ACC112 (cell line): ENCODE results near the gene ALPK1.
"Not testable (repeated sequence)": the region's sequence is repeated elsewhere in the genome, so short reads cannot be mapped to it uniquely, and the experiment has no call there.

Experiments
- H2AFZ ChIP-seq: fragments of 200-600 bp; sonication (generic); one replicate; pipeline ENCODE4 v1.6.0; 2017; ENCODE audit warnings: antibody characterized with exemption, low read length; ENCODE audit not compliant: unreplicated experiment
- H3K27ac ChIP-seq: fragments of 200-600 bp; sonication (generic); 2 replicates; pipeline ENCODE4 v1.5.1; 2014; ENCODE audit warnings: low read depth, mild to moderate bottlenecking, antibody characterized with exemption, low read length, moderate library complexity
- H3K27me3 ChIP-seq: fragments of 200-600 bp; sonication (generic); 2 replicates; pipeline ENCODE4 v1.6.1; 2014; ENCODE audit warnings: mild to moderate bottlenecking, antibody characterized with exemption, low read length, moderate library complexity, mixed read lengths; ENCODE audit not compliant: insufficient read depth
- H3K36me3 ChIP-seq: fragments of 200-600 bp; sonication (generic); 2 replicates; pipeline ENCODE4 v1.6.1; 2016; ENCODE audit warnings: mild to moderate bottlenecking, antibody characterized with exemption, low read length, moderate library complexity, mixed read lengths; ENCODE audit not compliant: insufficient read depth
- H3K4me1 ChIP-seq: fragments of 200-600 bp; sonication (generic); one replicate; pipeline ENCODE4 v1.6.1; 2016; ENCODE audit warnings: low read length, mixed read lengths; ENCODE audit not compliant: insufficient read depth, unreplicated experiment, control insufficient read depth
- H3K4me3 ChIP-seq: fragments of 200-600 bp; sonication (generic); 2 replicates; pipeline ENCODE4 v1.5.1; 2014; ENCODE audit warnings: mild to moderate bottlenecking, low read depth, low read length
- H3K79me2 ChIP-seq: fragments of 200-600 bp; sonication (generic); one replicate; pipeline ENCODE4 v1.6.0; 2016; ENCODE audit warnings: low read length; ENCODE audit not compliant: control insufficient read depth, unreplicated experiment, insufficient read depth

Gene ALPK1

DNA sequence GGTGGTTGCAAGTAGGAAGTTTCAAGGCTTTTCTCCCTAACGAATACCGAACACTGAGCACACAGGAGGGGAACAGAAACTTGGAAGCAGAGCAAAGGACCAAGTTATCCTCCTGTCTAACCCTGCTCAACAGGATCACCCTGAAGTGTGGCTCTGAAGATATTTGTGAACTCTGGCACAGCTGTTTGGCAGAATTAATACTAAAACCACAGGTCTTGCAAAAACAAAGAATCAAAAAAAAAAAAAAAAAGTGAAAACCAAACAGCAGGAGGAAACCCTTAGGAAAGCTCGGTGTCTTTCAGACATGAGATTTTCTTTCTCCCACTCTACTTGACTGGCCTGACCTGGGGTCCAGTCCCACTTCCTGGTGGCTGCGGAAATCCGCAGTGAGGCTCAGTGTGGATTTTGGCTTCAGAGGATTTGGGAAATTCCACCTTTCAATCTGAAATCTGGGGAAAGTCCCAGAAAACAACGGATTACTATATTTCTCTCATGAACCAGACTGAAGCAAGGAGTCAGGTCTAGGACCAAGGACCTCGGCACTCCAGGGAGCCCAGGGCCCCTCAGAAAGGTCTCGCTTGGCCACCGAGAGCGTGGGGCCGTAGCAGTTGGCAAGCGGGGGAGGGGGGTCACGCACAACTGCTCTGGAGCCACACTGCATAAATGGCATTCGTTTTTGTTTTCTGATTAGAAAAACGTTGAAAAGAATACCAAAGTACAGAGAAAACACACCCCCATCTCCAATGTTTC, 12.3 kb upstream of the ALPK1 start:
- Histone ChIP-seq H3K27me3 (no peaks in the 10 kb centered on the region), H3K79me2 (peaks cover 24% of the 10 kb centered on the region), H3K27ac (peak overlapping the region; percentile 16; the same call in 1 of the 2 replicates), H3K36me3 (no peaks in the 10 kb centered on the region), H2AFZ (peak overlapping the region; percentile 96), H3K4me3 (peak overlapping the region; percentile 91), H3K4me1 (no peaks in the 10 kb centered on the region)

DNA sequence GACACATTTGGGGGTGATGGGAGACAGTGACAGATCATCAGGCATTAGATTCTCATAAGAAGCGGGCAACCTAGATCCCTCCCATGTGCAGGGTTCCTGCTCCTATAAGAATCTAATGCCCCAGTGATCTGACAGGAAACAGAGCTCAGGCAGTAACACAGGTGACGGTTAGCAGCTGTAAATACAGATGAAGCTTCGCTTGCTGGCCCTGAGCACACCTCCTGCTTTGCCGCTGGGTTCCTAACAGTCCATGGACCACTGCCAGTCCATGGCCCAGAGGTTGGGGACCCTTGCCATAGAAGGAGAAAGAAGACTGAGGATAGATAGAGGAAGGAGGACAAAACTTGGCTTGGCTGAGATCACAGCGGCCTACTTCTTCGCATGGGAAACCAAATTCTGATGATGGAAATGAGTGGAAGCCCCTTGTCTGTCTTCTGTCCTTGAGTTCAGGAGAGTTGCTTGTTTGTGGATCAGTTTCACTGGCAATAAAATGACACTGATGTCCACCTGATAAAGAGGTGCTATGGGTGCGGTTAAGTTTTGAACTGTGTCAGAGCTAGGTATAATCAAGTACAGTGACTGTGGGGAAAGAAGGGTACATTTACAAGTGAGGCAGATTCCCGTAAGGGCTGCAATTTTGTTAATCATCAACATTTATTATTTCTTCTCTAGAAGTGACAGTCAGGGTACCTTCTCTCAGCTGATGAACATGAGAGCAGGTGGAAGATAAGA, 9.7 kb upstream of the ALPK1 start:
- H3K27me3 ChIP-seq, result no peaks in the 10 kb centered on the region
- no peak overlapping the region for H3K27ac ChIP-seq
- H3K79me2 ChIP-seq, result peaks cover 24% of the 10 kb centered on the region
- no peaks in the 10 kb centered on the region for H3K36me3 ChIP-seq
- H2AFZ ChIP-seq, result no peak overlapping the region
- no peak overlapping the region for H3K4me3 ChIP-seq
- no peaks in the 10 kb centered on the region for H3K4me1 ChIP-seq

GRCh38 chr4:112288455-112288854, 8.7 kb upstream of the ALPK1 start:
- Histone ChIP-seq H2AFZ (no peak overlapping the region), H3K27ac (no peak overlapping the region), H3K36me3 (no peaks in the 10 kb centered on the region), H3K4me1 (no peaks in the 10 kb centered on the region), H3K27me3 (no peaks in the 10 kb centered on the region), H3K79me2 (peaks cover 19% of the 10 kb centered on the region), H3K4me3 (no peak overlapping the region)

DNA sequence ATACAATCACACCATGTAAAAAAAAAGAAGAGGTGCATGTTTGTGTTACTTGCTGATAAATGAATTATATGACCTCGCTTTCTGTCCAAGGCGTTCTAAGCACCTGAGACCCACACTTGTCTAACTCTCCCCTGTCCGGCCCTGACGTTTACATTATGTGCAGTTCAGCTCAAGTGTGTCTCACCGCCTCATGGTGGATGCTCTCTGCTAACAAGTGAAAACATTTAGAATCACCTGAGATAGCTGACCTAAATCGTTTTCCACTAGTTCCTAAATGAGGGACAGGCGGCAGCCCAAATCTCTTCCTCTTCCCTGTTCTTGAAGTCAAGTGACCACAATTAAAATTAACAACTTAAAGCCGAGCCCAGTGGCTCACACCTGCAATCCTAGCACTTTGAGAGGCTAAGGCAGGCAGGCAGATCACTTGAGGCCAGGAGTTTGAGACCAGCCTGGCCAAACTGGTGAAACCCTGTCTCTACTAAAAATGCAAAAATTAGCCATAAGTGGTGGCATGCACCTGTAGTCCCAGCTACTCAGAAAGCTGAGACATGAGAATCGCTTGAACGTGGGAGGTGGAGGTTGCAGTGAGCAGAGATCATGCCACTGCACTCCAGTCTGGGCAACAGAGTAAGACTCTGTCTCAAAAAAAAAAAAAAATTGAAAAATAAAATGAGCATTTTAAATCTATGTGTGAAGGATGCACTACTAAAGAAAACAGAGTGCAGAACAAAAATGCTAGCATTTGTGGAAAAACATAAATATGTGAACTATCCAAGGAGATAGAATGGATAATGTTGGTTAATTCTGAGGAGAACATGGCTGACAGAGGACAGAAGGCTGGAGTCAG, 7.5 kb upstream of the ALPK1 start:
- no peaks in the 10 kb centered on the region for H3K27me3 ChIP-seq
- no peaks in the 10 kb centered on the region for H3K36me3 ChIP-seq
- no peak overlapping the region for H3K27ac ChIP-seq
- peaks cover 9% of the 10 kb centered on the region for H3K79me2 ChIP-seq
- H3K4me1 ChIP-seq, result no peaks in the 10 kb centered on the region
- no peak overlapping the region for H2AFZ ChIP-seq
- no peak overlapping the region for H3K4me3 ChIP-seq

DNA sequence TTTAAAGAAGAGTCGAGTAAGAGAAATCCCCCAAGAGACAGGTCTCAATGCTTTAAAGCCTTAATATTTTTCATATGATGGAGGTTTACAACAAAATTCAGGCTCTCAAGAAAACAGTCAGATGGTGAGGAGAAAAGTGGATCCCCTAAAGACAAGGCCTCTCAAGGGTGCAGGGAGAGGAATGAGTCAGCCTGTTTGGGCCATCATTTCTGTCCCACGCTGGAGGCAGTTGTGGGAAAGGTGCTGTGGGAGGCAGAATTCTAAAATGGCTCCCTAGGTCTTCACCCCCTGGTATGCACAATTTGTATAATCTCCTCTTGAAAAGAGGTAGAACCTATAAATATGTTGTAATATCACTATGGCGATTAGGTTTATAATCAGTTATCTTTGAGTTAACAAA, 6.8 kb upstream of the ALPK1 start:
- Histone ChIP-seq H3K79me2 (peaks cover 3% of the 10 kb centered on the region), H3K27ac (no peak overlapping the region), H3K4me1 (no peaks in the 10 kb centered on the region), H2AFZ (no peak overlapping the region), H3K36me3 (no peaks in the 10 kb centered on the region), H3K4me3 (no peak overlapping the region), H3K27me3 (no peaks in the 10 kb centered on the region)

DNA sequence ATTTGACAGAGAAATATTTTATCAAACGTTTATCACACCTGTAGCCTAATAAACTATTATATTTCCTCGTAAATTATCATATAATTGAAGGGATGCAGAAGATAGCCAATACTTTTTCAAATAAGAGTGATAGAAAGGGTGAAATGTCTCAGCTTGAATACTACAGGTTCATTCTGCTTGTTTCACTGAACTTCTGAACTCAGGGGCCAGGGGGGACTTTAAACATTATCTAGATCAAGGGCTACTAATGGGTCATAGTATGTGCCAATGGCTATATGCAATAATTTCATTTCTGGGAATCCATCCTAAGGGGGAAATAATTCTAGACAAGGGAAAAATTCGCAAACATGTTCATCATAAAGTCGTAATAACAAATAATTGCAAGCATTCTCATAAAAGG, 2.6 kb downstream of the ALPK1 start:
- no peaks in the 10 kb centered on the region for H3K27me3 ChIP-seq
- no peaks in the 10 kb centered on the region for H3K4me1 ChIP-seq
- H2AFZ ChIP-seq, result no peak overlapping the region
- no peak overlapping the region for H3K27ac ChIP-seq
- H3K4me3 ChIP-seq, result no peak overlapping the region
- H3K36me3 ChIP-seq, result no peaks in the 10 kb centered on the region
- no peaks in the 10 kb centered on the region for H3K79me2 ChIP-seq

GRCh38 chr4:112302320-112303274, 5.4 kb downstream of the ALPK1 start:
- Histone ChIP-seq H3K4me1 (no peaks in the 10 kb centered on the region), H3K27ac (no peak overlapping the region), H3K4me3 (no peak overlapping the region), H3K27me3 (no peaks in the 10 kb centered on the region), H3K36me3 (no peaks in the 10 kb centered on the region), H3K79me2 (no peaks in the 10 kb centered on the region), H2AFZ (no peak overlapping the region)

DNA sequence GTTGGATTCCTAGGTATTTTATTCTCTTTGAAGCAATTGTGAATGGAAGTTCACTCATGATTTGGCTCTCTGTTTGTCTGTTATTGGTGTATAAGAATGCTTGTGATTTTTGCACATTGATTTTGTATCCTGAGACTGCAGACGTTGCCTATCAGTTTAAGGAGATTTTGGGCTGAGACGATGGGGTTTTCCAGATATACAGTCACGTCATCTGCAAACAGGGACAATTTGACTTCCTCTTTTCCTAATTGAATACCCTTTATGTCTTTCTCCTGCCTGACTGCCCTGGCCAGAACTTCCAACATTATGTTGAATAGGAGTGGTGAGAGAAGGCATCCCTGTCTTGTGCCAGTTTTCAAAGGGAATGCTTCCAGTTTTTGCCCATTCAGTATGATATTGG, 8.3 kb downstream of the ALPK1 start:
- not testable (repeated sequence) for H3K79me2 ChIP-seq, H3K4me3 ChIP-seq, H3K4me1 ChIP-seq, H2AFZ ChIP-seq, H3K36me3 ChIP-seq, H3K27ac ChIP-seq, H3K27me3 ChIP-seq

GRCh38 chr4:112309263-112309791, 12.2 kb downstream of the ALPK1 start:
- H2AFZ ChIP-seq, H3K4me1 ChIP-seq, H3K4me3 ChIP-seq, H3K79me2 ChIP-seq, H3K36me3 ChIP-seq, H3K27ac ChIP-seq, H3K27me3 ChIP-seq: not testable (repeated sequence)

DNA sequence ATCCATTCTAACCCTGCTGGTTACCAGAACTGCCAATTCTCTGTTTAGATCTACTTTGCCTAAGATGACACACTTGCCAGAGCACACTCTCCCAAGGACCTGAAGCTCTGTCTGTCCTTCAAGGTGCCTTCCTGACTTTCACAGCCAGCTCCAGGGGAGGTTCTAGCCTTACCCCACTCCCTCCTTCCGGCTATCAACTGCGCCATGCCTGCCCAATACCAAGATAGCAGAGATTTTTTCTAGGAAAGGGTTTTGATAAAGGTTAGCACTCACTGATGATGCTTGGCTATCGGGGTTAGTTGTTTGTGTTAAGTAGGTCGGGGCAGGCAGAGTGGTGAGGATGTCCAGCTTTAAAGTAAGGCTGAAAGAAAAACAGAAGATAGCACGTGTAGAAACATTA, 14.3 kb downstream of the ALPK1 start:
- Histone ChIP-seq H3K27me3 (no peaks in the 10 kb centered on the region), H3K79me2 (no peaks in the 10 kb centered on the region), H3K36me3 (no peaks in the 10 kb centered on the region), H3K4me1 (no peaks in the 10 kb centered on the region), H3K27ac (no peak overlapping the region), H3K4me3 (no peak overlapping the region), H2AFZ (no peak overlapping the region)
